Karpas-422 (cell line): ENCODE results near the gene ZFAND3. TPM values are rescaled to one million over a fixed set of nuclear protein-coding genes. Genes with fewer than 3 reads are reported as not detected.

Experiments
- DNase-seq: peaks from one replicate; pipeline ENCODE4 v3.0.0-alpha.2; 2015
- H2AFZ ChIP-seq: fragments of 200-600 bp; sonication (generic); 2 replicates; pipeline ENCODE4 v1.6.1; 2014; ENCODE audit warnings: antibody characterized with exemption, low read length, mixed read lengths
- H3K27ac ChIP-seq: fragments of 200-600 bp; sonication (generic); 2 replicates; pipeline ENCODE4 v1.5.1; 2014; ENCODE audit warnings: mild to moderate bottlenecking, low read length, moderate library complexity
- H3K27me3 ChIP-seq: fragments of 200-600 bp; sonication (generic); 2 replicates; pipeline ENCODE4 v1.6.1; 2014; ENCODE audit warnings: low read length, mixed read lengths
- H3K36me3 ChIP-seq: fragments of 200-600 bp; sonication (generic); 2 replicates; pipeline ENCODE4 v1.6.1; 2014; ENCODE audit warnings: low read length, mixed read lengths; ENCODE audit not compliant: insufficient read depth
- H3K4me1 ChIP-seq: fragments of 200-600 bp; sonication (generic); 2 replicates; pipeline ENCODE4 v1.6.1; 2014; ENCODE audit warnings: mild to moderate bottlenecking, low read length, mixed read lengths
- H3K4me2 ChIP-seq: fragments of 200-600 bp; sonication (generic); 2 replicates; pipeline ENCODE4 v1.6.1; 2014; ENCODE audit warnings: low read length, low read depth, mild to moderate bottlenecking; ENCODE audit not compliant: poor library complexity, severe bottlenecking
- H3K4me3 ChIP-seq: fragments of 200-600 bp; sonication (generic); 2 replicates; pipeline ENCODE4 v1.5.1; 2014; ENCODE audit warnings: mild to moderate bottlenecking, antibody characterized with exemption, low read length, mixed read lengths
- H3K79me2 ChIP-seq: fragments of 200-600 bp; sonication (generic); 2 replicates; pipeline ENCODE4 v1.6.1; 2014; ENCODE audit warnings: mild to moderate bottlenecking, low read length, mixed read lengths
- H3K9ac ChIP-seq: fragments of 200-600 bp; sonication (generic); 2 replicates; pipeline ENCODE4 v1.6.0; 2014; ENCODE audit warnings: low read length
- H3K9me2 ChIP-seq: fragments of 200-600 bp; sonication (generic), shearing (Covaris generic); replicated peaks from 2 replicates; pipeline ENCODE4 v1.6.0; 2014; ENCODE audit warnings: mild to moderate bottlenecking, low read length, moderate library complexity; ENCODE audit not compliant: insufficient read depth
- H3K9me3 ChIP-seq: fragments of 300-700, 200-600 bp; sonication (generic); 2 replicates; pipeline ENCODE4 v1.6.1; 2014; ENCODE audit warnings: low read length, mixed read lengths
- H4K20me1 ChIP-seq: fragments of 200-600 bp; sonication (generic); 2 replicates; pipeline ENCODE4 v1.6.1; 2014; ENCODE audit warnings: mild to moderate bottlenecking, antibody characterized with exemption, low read length, low read depth; ENCODE audit not compliant: insufficient read depth
- total RNA-seq: library from RNA; depleted of rRNA; stranded (reverse); fragments of >200 nt; shearing (Covaris generic); gene quantifications from 2 replicates; pipeline ENCODE4 v1.2.3, GENCODE V29; 2014; ENCODE audit warnings: low replicate concordance

Gene ZFAND3
- total RNA-seq, 1 experiment from 2014 or later: 4.0 TPM

DNA sequence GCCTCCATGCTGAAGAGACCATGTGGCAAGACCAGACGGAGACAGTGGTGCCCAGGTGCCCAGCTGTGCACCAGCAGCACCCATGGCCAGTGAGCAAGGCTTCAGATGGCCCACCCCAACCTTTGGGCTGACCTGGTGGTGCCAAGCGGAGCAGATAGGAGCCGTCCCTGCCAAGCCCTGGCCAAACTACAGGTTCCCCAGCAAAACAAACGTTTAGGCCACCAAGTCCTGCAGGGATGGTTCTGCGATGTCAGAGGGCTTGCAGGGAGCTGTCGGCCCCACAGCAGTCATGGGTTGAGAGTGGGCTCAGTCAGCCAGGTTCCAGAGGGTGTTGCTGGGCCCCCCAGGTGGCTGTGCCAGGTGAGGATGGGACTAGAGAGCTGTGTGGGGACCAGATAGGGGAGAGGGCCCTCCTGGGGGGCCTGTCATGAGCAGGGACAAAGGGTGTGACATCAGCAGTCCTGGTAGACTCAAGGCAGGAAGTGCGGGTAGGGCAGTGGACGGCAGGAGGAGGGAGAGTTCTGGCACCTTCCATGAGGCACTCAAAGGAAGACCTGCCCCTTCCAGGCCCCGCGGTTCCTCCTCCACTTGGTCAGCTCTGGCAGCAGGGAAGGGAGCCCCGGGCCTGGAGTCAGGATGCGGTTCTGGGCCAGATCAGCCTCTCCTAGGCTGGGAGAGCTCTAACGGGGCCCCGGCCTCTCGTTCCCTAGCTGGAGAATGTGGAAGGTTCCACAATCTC is 342.4 kb downstream of the ZFAND3 start:
- Histone ChIP-seq H3K4me3 (no peak overlapping the region), H3K27me3 (no peaks in the 10 kb centered on the region), H4K20me1 (no peaks in the 10 kb centered on the region), H3K4me2 (no peak overlapping the region), H3K27ac (no peak overlapping the region), H3K36me3 (no peaks in the 10 kb centered on the region), H2AFZ (no peak overlapping the region), H3K9me2 (no peaks in the 10 kb centered on the region), H3K9ac (no peak overlapping the region), H3K4me1 (no peaks in the 10 kb centered on the region), H3K79me2 (no peaks in the 10 kb centered on the region), H3K9me3 (no peaks in the 10 kb centered on the region)
- DNase-seq: no peak

- H3K4me3 ChIP-seq: no peak overlapping the region
Measured at GRCh38 chr6:38162493-38163185, 343.1 kb downstream of the ZFAND3 start.

DNA sequence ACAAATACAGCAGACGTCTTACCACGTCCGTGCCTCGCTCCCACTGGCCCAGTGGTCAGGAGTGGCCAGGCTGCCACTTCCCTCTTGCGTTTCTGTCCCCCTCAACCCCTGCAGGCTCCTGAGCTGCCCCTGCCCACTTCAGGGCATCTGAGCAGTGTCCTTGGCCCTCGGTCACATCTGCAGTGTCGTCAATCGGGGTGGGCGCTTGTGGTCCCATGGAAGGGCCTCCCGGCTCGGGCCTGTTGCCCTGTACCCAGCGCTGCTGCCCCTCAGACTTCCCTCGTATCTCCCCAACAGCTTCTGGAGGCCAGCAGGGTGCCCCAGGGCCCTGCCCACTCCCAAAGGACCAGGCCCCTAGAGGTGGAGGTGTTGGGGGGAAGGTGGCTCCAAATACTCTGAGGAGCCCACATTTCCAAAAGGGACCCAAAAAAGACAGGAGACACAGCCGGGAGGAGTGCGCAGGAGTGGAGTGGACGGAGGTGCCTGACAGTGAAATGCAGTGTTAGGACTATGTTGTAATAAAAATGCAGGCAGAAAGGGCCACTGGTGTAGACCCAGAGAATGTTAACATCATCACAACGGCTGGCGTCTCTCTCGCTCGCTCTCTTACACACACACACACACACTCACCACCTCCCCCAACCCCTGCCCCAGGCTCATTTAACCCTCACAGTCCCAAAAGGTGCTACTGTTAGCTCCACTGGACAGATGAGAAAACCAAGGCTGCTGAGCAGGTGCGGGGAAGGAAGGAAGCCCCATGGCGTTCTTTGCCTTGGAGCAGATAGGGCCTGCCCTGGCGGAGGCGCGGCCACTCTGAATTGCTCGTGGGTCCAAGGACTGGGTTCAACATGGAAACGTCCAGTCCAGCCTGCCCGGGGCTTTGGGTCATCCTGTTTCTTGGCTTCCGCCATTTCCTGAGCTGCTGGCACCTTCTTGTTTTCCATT is 343.9 kb downstream of the ZFAND3 start:
- Histone ChIP-seq H3K4me3 (no peak overlapping the region), H3K9me3 (no peaks in the 10 kb centered on the region), H3K9me2 (no peaks in the 10 kb centered on the region), H3K79me2 (no peaks in the 10 kb centered on the region), H3K27ac (no peak overlapping the region), H3K27me3 (no peaks in the 10 kb centered on the region), H4K20me1 (no peaks in the 10 kb centered on the region), H3K4me1 (no peaks in the 10 kb centered on the region), H2AFZ (no peak overlapping the region), H3K4me2 (no peak overlapping the region), H3K36me3 (no peaks in the 10 kb centered on the region), H3K9ac (no peak overlapping the region)
- no peak for DNase-seq

More at GRCh38 chr6:38162493-38163185, 343.1 kb downstream of the ZFAND3 start:
- DNase-seq: no peak
- Histone ChIP-seq H2AFZ (no peak overlapping the region), H3K4me1 (no peaks in the 10 kb centered on the region), H3K9ac (no peak overlapping the region), H3K9me3 (no peaks in the 10 kb centered on the region), H3K27ac (no peak overlapping the region), H3K9me2 (no peaks in the 10 kb centered on the region), H3K27me3 (no peaks in the 10 kb centered on the region), H3K79me2 (no peaks in the 10 kb centered on the region), H4K20me1 (no peaks in the 10 kb centered on the region), H3K36me3 (no peaks in the 10 kb centered on the region), H3K4me2 (no peak overlapping the region)

DNA sequence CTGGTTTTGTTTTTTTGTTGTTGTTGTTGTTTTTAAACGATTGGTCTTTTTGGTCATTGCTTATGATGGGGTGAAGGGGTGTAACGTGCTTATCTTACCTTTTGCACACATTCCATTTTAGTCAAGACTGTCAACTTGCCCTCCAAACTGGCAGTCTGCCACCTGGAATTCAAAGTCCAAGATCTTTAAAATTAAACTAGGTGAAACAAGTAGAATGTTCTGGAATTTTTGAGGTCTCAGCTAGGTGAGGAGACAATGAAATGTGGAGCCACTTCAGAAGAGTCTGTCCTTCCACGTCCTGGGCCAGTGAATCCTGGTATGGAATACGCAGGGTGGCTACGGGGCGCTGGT is 344.6 kb downstream of the ZFAND3 start:
- no peaks in the 10 kb centered on the region for H3K79me2 ChIP-seq
- DNase-seq: no peak
- H3K27ac ChIP-seq: no peak overlapping the region
- H3K4me3 ChIP-seq: no peak overlapping the region
- H2AFZ ChIP-seq: no peak overlapping the region
- no peaks in the 10 kb centered on the region for H3K9me2 ChIP-seq
- no peaks in the 10 kb centered on the region for H3K4me1 ChIP-seq
- no peaks in the 10 kb centered on the region for H3K9me3 ChIP-seq
- H3K27me3 ChIP-seq: no peaks in the 10 kb centered on the region
- no peaks in the 10 kb centered on the region for H4K20me1 ChIP-seq
- H3K4me2 ChIP-seq: no peak overlapping the region
- no peak overlapping the region for H3K9ac ChIP-seq
- H3K36me3 ChIP-seq: no peaks in the 10 kb centered on the region

DNA sequence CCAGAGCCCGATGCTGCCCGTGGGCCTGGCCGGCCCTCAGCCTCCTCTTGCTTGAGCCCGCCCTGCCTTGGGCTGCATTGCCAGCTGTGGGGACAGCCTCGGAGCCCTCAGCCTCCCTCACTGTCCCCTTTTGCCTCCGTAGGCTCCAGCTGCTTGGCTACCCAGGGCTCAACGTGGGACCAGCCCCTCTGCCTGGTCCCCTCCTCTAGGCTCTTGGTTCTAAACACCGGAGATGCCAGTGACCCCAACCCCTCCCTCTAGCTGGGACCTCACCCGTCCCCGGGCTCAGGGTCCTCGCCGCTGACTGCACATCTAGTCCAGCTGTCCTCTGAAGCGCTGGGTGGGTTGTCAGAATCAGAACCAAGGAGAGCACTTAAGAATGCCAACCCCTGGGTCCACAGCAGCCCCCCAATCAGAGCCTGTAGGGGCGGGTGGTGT is 345.2 kb downstream of the ZFAND3 start:
- no peak for DNase-seq
- Histone ChIP-seq H3K4me1 (no peaks in the 10 kb centered on the region), H3K9me3 (no peaks in the 10 kb centered on the region), H3K9me2 (no peaks in the 10 kb centered on the region), H3K27ac (no peak overlapping the region), H3K79me2 (no peaks in the 10 kb centered on the region), H2AFZ (no peak overlapping the region), H3K9ac (no peak overlapping the region), H3K27me3 (no peaks in the 10 kb centered on the region), H3K4me2 (no peak overlapping the region), H3K4me3 (no peak overlapping the region), H4K20me1 (no peaks in the 10 kb centered on the region), H3K36me3 (no peaks in the 10 kb centered on the region)

DNA sequence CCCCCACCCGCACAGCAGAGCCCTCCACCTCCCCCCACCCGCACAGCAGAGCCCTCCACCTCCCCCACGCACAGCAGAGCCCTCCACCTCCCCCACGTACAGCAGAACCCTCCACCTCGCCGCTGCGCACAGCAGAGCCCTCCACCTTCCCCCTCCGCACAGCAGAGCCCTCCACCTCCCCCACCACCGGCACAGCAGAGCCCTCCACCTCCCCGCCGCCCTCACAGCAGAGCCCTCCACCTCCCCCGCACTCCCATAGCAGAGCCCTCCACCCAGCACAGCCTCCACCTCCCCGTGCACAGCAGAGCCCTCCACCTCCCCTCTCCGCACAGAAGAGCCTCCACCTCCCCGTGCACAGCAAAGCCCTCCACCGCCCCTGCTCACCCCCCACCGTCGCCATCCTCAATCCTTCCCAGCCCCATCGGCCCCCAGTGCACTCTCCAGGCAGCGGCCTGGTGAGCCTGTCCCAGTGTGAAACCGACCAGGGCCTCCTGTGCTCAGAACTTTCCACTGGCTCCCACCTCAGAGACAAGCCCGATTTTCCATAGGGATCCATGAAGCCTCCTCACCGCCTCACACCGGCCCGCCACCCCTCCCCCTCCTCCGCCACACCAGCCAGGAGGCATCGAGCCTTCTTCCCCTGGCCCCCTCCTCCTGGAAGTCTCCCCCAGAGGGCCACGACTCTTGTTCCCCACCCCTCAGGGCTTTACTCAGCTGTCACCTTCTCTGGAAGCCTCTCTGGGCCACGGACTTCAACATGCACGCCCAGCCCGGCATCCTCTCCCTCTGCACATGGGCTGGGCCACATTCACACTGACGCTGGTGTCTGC is 347.1 kb downstream of the ZFAND3 start:
- Histone ChIP-seq H3K9me2 (no peaks in the 10 kb centered on the region), H3K27ac (no peak overlapping the region), H4K20me1 (no peaks in the 10 kb centered on the region), H2AFZ (no peak overlapping the region), H3K36me3 (no peaks in the 10 kb centered on the region), H3K9ac (no peak overlapping the region), H3K4me1 (no peaks in the 10 kb centered on the region), H3K9me3 (no peaks in the 10 kb centered on the region), H3K4me3 (no peak overlapping the region), H3K4me2 (no peak overlapping the region), H3K79me2 (no peaks in the 10 kb centered on the region), H3K27me3 (no peaks in the 10 kb centered on the region)
- no peak for DNase-seq

- H3K4me2 ChIP-seq: no peak overlapping the region
- H3K9me3 ChIP-seq: no peaks in the 10 kb centered on the region
- no peak for DNase-seq
- H4K20me1 ChIP-seq: no peaks in the 10 kb centered on the region
- no peaks in the 10 kb centered on the region for H3K4me1 ChIP-seq
- H3K36me3 ChIP-seq: no peaks in the 10 kb centered on the region
- H3K79me2 ChIP-seq: no peaks in the 10 kb centered on the region
- no peaks in the 10 kb centered on the region for H3K9me2 ChIP-seq
- no peaks in the 10 kb centered on the region for H3K27me3 ChIP-seq
- H3K9ac ChIP-seq: no peak overlapping the region
- H3K4me3 ChIP-seq: no peak overlapping the region
- no peak overlapping the region for H2AFZ ChIP-seq
- no peak overlapping the region for H3K27ac ChIP-seq
Measured at GRCh38 chr6:38167598-38167997, 348.1 kb downstream of the ZFAND3 start.
